ENCODE data around the gene DOCK10.

Gene DOCK10

GRCh38 chr2:224869601-224870233 is 172.6 kb downstream of the DOCK10 start:
- no peak for DNase-seq

GRCh38 chr2:224865016-224865415 is 177.3 kb downstream of the DOCK10 start:
- no peak for DNase-seq

GRCh38 chr2:224861266-224861665 is 181.0 kb downstream of the DOCK10 start:
- no peak for DNase-seq

- DNase-seq = no peak
Measured at GRCh38 chr2:224860786-224861185, 181.5 kb downstream of the DOCK10 start.

GRCh38 chr2:224851811-224852210 is 190.5 kb downstream of the DOCK10 start:
- no peak for DNase-seq

GRCh38 chr2:224850081-224850480 is 192.2 kb downstream of the DOCK10 start:
- DNase-seq = no peak

GRCh38 chr2:224849264-224849663 is 193.0 kb downstream of the DOCK10 start:
- DNase-seq = peak in 1 of 2 donors; percentile 6

GRCh38 chr2:224847961-224848850 is 194.1 kb downstream of the DOCK10 start:
- no peak for DNase-seq

- DNase-seq = no peak
Measured at GRCh38 chr2:224847381-224847780, 194.9 kb downstream of the DOCK10 start.

- no peak for DNase-seq
Measured at GRCh38 chr2:224846686-224847085, 195.6 kb downstream of the DOCK10 start.

- no peak for DNase-seq
Measured at GRCh38 chr2:224846161-224846560, 196.1 kb downstream of the DOCK10 start.

GRCh38 chr2:224843141-224843540 is 199.1 kb downstream of the DOCK10 start:
- DNase-seq = no peak

GRCh38 chr2:224841910-224842309 is 200.4 kb downstream of the DOCK10 start:
- no peak for DNase-seq

- DNase-seq = no peak
Measured at GRCh38 chr2:224838335-224838734, 203.9 kb downstream of the DOCK10 start.

GRCh38 chr2:224837558-224837957 is 204.7 kb downstream of the DOCK10 start:
- DNase-seq = no peak

GRCh38 chr2:224837066-224837465 is 205.2 kb downstream of the DOCK10 start:
- DNase-seq = no peak

GRCh38 chr2:224836263-224836662 is 206.0 kb downstream of the DOCK10 start:
- no peak for DNase-seq

- DNase-seq = no peak
Measured at GRCh38 chr2:224835405-224835804, 206.9 kb downstream of the DOCK10 start.

- no peak for DNase-seq
Measured at GRCh38 chr2:224833986-224834385, 208.3 kb downstream of the DOCK10 start.

GRCh38 chr2:224832207-224832606 is 210.1 kb downstream of the DOCK10 start:
- no peak for DNase-seq

GRCh38 chr2:224831530-224831929 is 210.7 kb downstream of the DOCK10 start:
- no peak for DNase-seq

GRCh38 chr2:224820283-224820991 is 221.8 kb downstream of the DOCK10 start:
- DNase-seq = no peak

GRCh38 chr2:224819075-224819474 is 223.2 kb downstream of the DOCK10 start:
- no peak for DNase-seq

GRCh38 chr2:224817676-224818075 is 224.6 kb downstream of the DOCK10 start:
- no peak for DNase-seq

Measured in stimulated activated CD4-positive, alpha-beta T cell treated with anti-CD3 and anti-CD28 coated beads, Interleukin-2, amount 100 ng/mL, for 24 hours (primary cell).